ENCODE results near the gene TULP3.
A peak's percentile ranks its signal among the peaks of the same experiment; 100 is the strongest.

The TULP3 gene

GRCh38 chr12:2890388-2891239 lies at the start of gene TULP3:
Gene TULP3, plus strand, starts transcription at chr12:2890891. Its CDS starts 57 bp downstream, at chr12:2890948.
- H3K4me3 ChIP-seq (IDR thresholded peaks at IDR 0.05; ENCODE audit: insufficient read depth, low read depth, low read length): no peak within 1 kb of the TSS
- peak within 1 kb of the TSS; percentile 39 for H3K27ac ChIP-seq
- peak within 1 kb of the TSS; percentile 81 for H3K4me2 ChIP-seq
- TF ChIP-seq CTCF (conservative IDR thresholded peaks at IDR 0.05; ENCODE audit: low read depth, low read length): no peak
- peaks cover 8% of the 10 kb centered on the region for H3K4me1 ChIP-seq (ENCODE audit: low read depth, poor library complexity, severe bottlenecking)
- no peaks in the 10 kb centered on the region for H4K20me1 ChIP-seq (ENCODE audit: insufficient read depth)
- no peaks in the 10 kb centered on the region for H3K27me3 ChIP-seq (ENCODE audit: insufficient read depth, low read depth)
- H3K9ac ChIP-seq: peak within 1 kb of the TSS; percentile 57
- H3K79me2 ChIP-seq (ENCODE audit: insufficient read depth, low read depth): no peaks in the 10 kb centered on the region; the same call in 1 of the 2 replicates
- peak within 1 kb of the TSS; percentile 57 for H2AFZ ChIP-seq (ENCODE audit: low read depth)
- no peaks in the 10 kb centered on the region for H3K36me3 ChIP-seq (ENCODE audit: insufficient read depth)

DNA sequence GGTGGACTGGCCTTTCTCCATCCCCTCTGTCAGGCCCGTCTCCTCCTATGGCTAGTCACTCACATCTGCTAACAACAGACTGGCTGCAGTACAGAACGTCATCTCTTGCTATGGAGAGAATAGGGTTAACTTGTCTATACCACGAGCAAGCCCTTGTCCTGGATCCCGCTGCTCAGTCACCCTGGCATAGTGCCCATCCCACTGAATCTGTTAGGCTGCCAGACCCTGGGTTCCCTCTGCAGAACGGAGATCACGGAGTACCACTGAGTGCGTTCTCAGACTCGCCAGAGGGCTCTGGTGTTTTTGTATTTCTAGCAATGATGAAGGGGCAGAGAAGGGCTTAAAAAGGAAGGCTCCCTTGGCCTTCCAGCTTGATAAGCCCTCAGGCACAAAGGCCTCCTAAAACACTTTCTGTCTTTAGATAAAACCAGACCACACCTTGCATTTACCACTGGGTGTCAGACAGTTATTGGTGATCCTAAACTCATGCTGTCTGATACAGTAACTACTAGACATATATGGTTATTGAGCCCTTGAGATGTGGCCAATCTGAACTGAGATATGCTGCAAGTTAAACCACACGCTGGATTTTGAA lies 49.5 kb upstream of the TULP3 start:
- Histone ChIP-seq H3K4me3 (IDR thresholded peaks at IDR 0.05; ENCODE audit: insufficient read depth, low read depth, low read length) (no peak overlapping the region), H3K27ac (no peak overlapping the region), H2AFZ (ENCODE audit: low read depth) (no peak overlapping the region), H3K79me2 (ENCODE audit: insufficient read depth, low read depth) (no peaks in the 10 kb centered on the region), H3K4me2 (no peak overlapping the region), H3K27me3 (ENCODE audit: insufficient read depth, low read depth) (no peaks in the 10 kb centered on the region), H3K4me1 (ENCODE audit: low read depth, poor library complexity, severe bottlenecking) (no peaks in the 10 kb centered on the region), H3K9ac (no peak overlapping the region), H4K20me1 (ENCODE audit: insufficient read depth) (no peaks in the 10 kb centered on the region), H3K36me3 (ENCODE audit: insufficient read depth) (no peaks in the 10 kb centered on the region)
- TF ChIP-seq CTCF (conservative IDR thresholded peaks at IDR 0.05; ENCODE audit: low read depth, low read length): no peak

DNA sequence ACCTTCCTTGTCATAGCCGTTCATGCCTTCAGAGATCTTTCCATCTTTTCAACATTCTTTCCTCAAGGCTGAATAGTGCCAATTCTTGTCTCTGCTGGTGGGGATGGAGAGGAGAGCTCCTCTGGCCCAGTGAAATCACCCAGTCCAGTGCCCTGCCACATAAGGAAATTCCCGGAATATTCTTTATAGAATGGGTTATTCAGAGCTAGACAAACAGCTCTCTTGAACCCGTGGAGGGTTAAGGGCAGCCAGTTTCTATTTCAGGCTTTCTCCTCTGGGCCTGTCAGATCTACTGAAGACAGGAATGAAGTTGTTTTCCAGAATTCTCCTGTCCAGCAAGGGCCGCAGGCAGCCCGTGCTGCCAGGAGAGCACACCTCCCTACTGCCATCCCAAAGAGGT lies 47.7 kb upstream of the TULP3 start:
- TF ChIP-seq CTCF (conservative IDR thresholded peaks at IDR 0.05; ENCODE audit: low read depth, low read length): no peak

GRCh38 chr12:2844786-2845185 lies 45.9 kb upstream of the TULP3 start:
- Histone ChIP-seq H3K27me3 (ENCODE audit: insufficient read depth, low read depth) (no peaks in the 10 kb centered on the region), H3K4me1 (ENCODE audit: low read depth, poor library complexity, severe bottlenecking) (no peaks in the 10 kb centered on the region), H3K79me2 (ENCODE audit: insufficient read depth, low read depth) (no peaks in the 10 kb centered on the region), H3K9ac (no peak overlapping the region), H4K20me1 (ENCODE audit: insufficient read depth) (no peaks in the 10 kb centered on the region), H3K27ac (no peak overlapping the region), H3K4me2 (no peak overlapping the region), H3K36me3 (ENCODE audit: insufficient read depth) (no peaks in the 10 kb centered on the region), H3K4me3 (IDR thresholded peaks at IDR 0.05; ENCODE audit: insufficient read depth, low read depth, low read length) (no peak overlapping the region), H2AFZ (ENCODE audit: low read depth) (no peak overlapping the region)
- TF ChIP-seq CTCF (conservative IDR thresholded peaks at IDR 0.05; ENCODE audit: low read depth, low read length): no peak

More for the DNA sequence above, 47.7 kb upstream of the TULP3 start:
- Histone ChIP-seq H3K9ac (no peak overlapping the region), H3K4me2 (no peak overlapping the region), H3K27ac (no peak overlapping the region), H2AFZ (ENCODE audit: low read depth) (no peak overlapping the region), H3K4me1 (ENCODE audit: low read depth, poor library complexity, severe bottlenecking) (no peaks in the 10 kb centered on the region), H4K20me1 (ENCODE audit: insufficient read depth) (no peaks in the 10 kb centered on the region), H3K27me3 (ENCODE audit: insufficient read depth, low read depth) (no peaks in the 10 kb centered on the region), H3K79me2 (ENCODE audit: insufficient read depth, low read depth) (no peaks in the 10 kb centered on the region), H3K4me3 (IDR thresholded peaks at IDR 0.05; ENCODE audit: insufficient read depth, low read depth, low read length) (no peak overlapping the region), H3K36me3 (ENCODE audit: insufficient read depth) (no peaks in the 10 kb centered on the region)
